Mammary epithelial cell (primary cell): ENCODE results near the gene ADK.

Experiments used
- EZH2 ChIP-seq: IDR thresholded peaks from 2 replicates; pipeline ENCODE4 v1.6.1; 2012; ENCODE audit warnings: low read length, inconsistent platforms, borderline replicate concordance
- TF ChIP-seq, protein P1 (sequence below), 2 donors: IDR thresholded peaks in 1 of 2; conservative IDR thresholded peaks in 1 of 2; 2 replicates each; pipeline ENCODE4 v1.5.1; 2011 to 2012; ENCODE audit warnings: inconsistent platforms in 2 of 2, low read length in 2 of 2, mild to moderate bottlenecking in 2 of 2, control low read depth in 1 of 2, low read depth in 1 of 2; ENCODE audit not compliant: insufficient read depth in 1 of 2; ENCODE audit errors: extremely low read depth in 1 of 2

DNA sequence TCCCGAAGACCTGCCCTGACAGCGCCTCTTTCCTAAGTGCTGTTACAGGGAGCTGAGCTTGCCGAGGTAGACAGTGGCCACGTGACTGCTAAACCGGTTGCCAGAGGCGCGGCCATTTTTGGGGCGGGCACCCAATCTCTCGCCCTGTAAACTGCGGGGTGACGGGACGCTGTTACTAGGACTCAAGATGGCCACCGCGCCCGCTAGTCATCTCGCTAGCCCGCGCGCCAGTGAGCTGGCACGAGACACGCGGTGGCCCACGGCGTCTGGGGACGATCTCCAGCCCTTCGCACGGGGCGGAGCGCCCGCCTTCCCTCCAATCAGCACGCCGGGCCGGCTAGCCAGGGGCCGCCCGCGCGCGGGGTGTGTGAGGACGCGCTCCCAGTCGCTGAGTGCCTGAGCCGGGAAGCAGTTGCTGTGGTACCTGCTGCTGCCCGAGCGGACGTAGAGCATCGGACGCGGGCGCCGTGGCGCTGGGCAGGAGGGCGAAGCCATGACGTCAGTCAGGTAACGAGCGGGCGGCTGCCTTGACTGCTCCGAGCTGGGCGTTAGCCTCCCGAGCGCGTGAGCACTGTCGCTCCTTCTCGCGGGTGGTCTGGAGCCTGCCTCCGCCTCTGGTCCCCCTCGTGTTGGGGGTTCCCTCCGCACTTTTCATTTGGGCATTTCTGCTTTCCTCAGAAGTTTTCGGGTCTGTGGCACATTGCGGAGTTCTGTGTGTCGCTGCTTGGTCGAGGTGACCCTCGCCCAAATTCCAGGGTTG is 25.5 kb downstream of the ADK start:
- no peak for TF ChIP-seq EZH2
- TF ChIP-seq, protein P1, sequence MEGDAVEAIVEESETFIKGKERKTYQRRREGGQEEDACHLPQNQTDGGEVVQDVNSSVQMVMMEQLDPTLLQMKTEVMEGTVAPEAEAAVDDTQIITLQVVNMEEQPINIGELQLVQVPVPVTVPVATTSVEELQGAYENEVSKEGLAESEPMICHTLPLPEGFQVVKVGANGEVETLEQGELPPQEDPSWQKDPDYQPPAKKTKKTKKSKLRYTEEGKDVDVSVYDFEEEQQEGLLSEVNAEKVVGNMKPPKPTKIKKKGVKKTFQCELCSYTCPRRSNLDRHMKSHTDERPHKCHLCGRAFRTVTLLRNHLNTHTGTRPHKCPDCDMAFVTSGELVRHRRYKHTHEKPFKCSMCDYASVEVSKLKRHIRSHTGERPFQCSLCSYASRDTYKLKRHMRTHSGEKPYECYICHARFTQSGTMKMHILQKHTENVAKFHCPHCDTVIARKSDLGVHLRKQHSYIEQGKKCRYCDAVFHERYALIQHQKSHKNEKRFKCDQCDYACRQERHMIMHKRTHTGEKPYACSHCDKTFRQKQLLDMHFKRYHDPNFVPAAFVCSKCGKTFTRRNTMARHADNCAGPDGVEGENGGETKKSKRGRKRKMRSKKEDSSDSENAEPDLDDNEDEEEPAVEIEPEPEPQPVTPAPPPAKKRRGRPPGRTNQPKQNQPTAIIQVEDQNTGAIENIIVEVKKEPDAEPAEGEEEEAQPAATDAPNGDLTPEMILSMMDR (conservative IDR thresholded peaks at IDR 0.05 in 1 of 2, IDR thresholded peaks at IDR 0.05 in 1 of 2; ENCODE audit: extremely low read depth in 1 of 2, insufficient read depth in 1 of 2, low read depth in 1 of 2, low read length in 2 of 2), result no peak
